SU-DHL-6 (cell line): Measurements from ENCODE around the gene MPV17L2.

Source experiments
- H2AFZ ChIP-seq: fragments of 200-600 bp; sonication (generic); 2 replicates; pipeline ENCODE4 v1.6.1; 2014; ENCODE audit warnings: low read depth, mild to moderate bottlenecking, moderate library complexity, mixed read lengths, antibody characterized with exemption, low read length; ENCODE audit not compliant: severe bottlenecking
- H3F3A ChIP-seq: fragments of 200-600 bp; shearing (Covaris generic); 2 replicates; pipeline ENCODE4 v1.6.0; 2016; ENCODE audit warnings: antibody characterized with exemption, mild to moderate bottlenecking; ENCODE audit not compliant: insufficient read depth
- H3K27ac ChIP-seq: fragments of 200-600 bp; sonication (generic); 2 replicates; pipeline ENCODE4 v1.5.1; 2016; ENCODE audit warnings: low read depth, mild to moderate bottlenecking, low read length, moderate library complexity, mixed read lengths
- H3K27me3 ChIP-seq: fragments of 200-600 bp; sonication (generic), shearing (Covaris generic); 2 replicates; pipeline ENCODE4 v1.6.0; 2014; ENCODE audit warnings: mild to moderate bottlenecking, low read length
- H3K36me3 ChIP-seq: fragments of 200-600 bp; sonication (generic); 2 replicates; pipeline ENCODE4 v1.6.1; 2014; ENCODE audit warnings: mild to moderate bottlenecking, low read length, mixed read lengths
- H3K4me2 ChIP-seq: fragments of 300-600, 200-600 bp; shearing (Covaris generic), sonication (generic); 2 replicates; pipeline ENCODE4 v1.6.0; 2014; ENCODE audit warnings: low read length, low read depth, mild to moderate bottlenecking; ENCODE audit not compliant: poor library complexity, severe bottlenecking
- H3K4me3 ChIP-seq: fragments of 200-600 bp; sonication (generic); 2 replicates; pipeline ENCODE4 v1.5.1; 2014; ENCODE audit warnings: antibody characterized with exemption, low read length, mild to moderate bottlenecking, mixed read lengths; ENCODE audit not compliant: insufficient read depth, poor library complexity, severe bottlenecking
- H3K79me2 ChIP-seq: fragments of 200-600 bp; sonication (generic); 2 replicates; pipeline ENCODE4 v1.6.1; 2014; ENCODE audit warnings: mild to moderate bottlenecking, low read length, moderate library complexity; ENCODE audit not compliant: insufficient read depth
- H3K9ac ChIP-seq: fragments of 200-600 bp; sonication (generic); 2 replicates; pipeline ENCODE4 v1.7.0; 2014; ENCODE audit warnings: mild to moderate bottlenecking, low read length
- H3K9me2 ChIP-seq: fragments of 200-600 bp; sonication (generic); replicated peaks from 2 replicates; pipeline ENCODE4 v1.6.1; 2014; ENCODE audit warnings: low read length; ENCODE audit not compliant: insufficient read depth
- H3K9me3 ChIP-seq: fragments of 200-600 bp; sonication (generic); 2 replicates; pipeline ENCODE4 v1.6.1; 2014; ENCODE audit warnings: low read length, mixed read lengths; ENCODE audit not compliant: insufficient read depth
- H4K20me1 ChIP-seq: fragments of 200-600 bp; sonication (generic); 2 replicates; pipeline ENCODE4 v1.6.1; 2014; ENCODE audit warnings: low read depth, mild to moderate bottlenecking, antibody characterized with exemption, low read length, moderate library complexity, mixed read lengths
- EZH2phosphoT487 ChIP-seq: fragments of 200-600 bp; sonication (generic), shearing (Covaris generic); conservative IDR thresholded peaks from 2 replicates; pipeline ENCODE4 v1.6.1; 2018; ENCODE audit warnings: mild to moderate bottlenecking, antibody characterized with exemption, low read length, moderate library complexity, mixed read lengths
- TF ChIP-seq, protein P1 (sequence below): fragments of 200-600 bp; sonication (generic); IDR thresholded peaks from one replicate; pipeline ENCODE4 v1.5.1; 2017; ENCODE audit warnings: antibody characterized with exemption, mild to moderate bottlenecking, low read length, moderate library complexity; ENCODE audit not compliant: insufficient read depth, poor library complexity, severe bottlenecking

Gene MPV17L2

GRCh38 chr19:18230941-18231734 is 38.1 kb downstream of the MPV17L2 start:
- Histone ChIP-seq H3K9ac (no peak overlapping the region), H3K36me3 (no peaks in the 10 kb centered on the region), H3K79me2 (no peaks in the 10 kb centered on the region), H4K20me1 (no peaks in the 10 kb centered on the region), H2AFZ (no peak overlapping the region), H3K9me3 (no peaks in the 10 kb centered on the region), H3K4me2 (no peak overlapping the region), H3K27ac (no peak overlapping the region), H3K4me3 (no peak overlapping the region), H3K9me2 (no peaks in the 10 kb centered on the region), H3F3A (no peaks in the 10 kb centered on the region), H3K27me3 (no peaks in the 10 kb centered on the region)
- no peak for TF ChIP-seq EZH2phosphoT487
- TF ChIP-seq, protein P1, sequence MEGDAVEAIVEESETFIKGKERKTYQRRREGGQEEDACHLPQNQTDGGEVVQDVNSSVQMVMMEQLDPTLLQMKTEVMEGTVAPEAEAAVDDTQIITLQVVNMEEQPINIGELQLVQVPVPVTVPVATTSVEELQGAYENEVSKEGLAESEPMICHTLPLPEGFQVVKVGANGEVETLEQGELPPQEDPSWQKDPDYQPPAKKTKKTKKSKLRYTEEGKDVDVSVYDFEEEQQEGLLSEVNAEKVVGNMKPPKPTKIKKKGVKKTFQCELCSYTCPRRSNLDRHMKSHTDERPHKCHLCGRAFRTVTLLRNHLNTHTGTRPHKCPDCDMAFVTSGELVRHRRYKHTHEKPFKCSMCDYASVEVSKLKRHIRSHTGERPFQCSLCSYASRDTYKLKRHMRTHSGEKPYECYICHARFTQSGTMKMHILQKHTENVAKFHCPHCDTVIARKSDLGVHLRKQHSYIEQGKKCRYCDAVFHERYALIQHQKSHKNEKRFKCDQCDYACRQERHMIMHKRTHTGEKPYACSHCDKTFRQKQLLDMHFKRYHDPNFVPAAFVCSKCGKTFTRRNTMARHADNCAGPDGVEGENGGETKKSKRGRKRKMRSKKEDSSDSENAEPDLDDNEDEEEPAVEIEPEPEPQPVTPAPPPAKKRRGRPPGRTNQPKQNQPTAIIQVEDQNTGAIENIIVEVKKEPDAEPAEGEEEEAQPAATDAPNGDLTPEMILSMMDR = no peak

DNA sequence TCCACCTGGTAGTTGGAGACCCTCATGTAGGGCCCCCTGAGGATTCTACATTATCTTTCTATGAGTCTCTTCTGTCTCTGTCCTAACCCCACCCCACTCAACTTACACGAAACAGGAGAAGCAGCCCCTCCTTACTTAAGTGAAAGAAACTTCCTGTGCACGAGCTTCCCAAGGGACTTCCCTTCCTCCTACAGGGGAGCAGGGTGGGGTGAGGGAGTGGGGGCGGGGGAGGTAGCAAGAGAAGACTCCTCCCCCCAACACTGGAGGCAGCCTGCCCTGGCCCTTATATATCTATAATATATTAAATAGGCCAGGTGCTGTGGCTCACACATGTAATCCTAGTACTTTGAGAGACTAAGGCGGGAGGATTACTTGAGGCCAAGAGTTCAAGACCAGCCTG is 38.8 kb downstream of the MPV17L2 start:
- Histone ChIP-seq H3K27ac (no peak overlapping the region), H3K9me3 (no peaks in the 10 kb centered on the region), H3K36me3 (no peaks in the 10 kb centered on the region), H3K79me2 (no peaks in the 10 kb centered on the region), H3K9me2 (no peaks in the 10 kb centered on the region), H3F3A (no peaks in the 10 kb centered on the region), H2AFZ (no peak overlapping the region), H4K20me1 (no peaks in the 10 kb centered on the region), H3K27me3 (no peaks in the 10 kb centered on the region), H3K4me3 (no peak overlapping the region), H3K9ac (no peak overlapping the region), H3K4me2 (no peak overlapping the region)
- no peak for TF ChIP-seq EZH2phosphoT487
- TF ChIP-seq, protein P1 = no peak

DNA sequence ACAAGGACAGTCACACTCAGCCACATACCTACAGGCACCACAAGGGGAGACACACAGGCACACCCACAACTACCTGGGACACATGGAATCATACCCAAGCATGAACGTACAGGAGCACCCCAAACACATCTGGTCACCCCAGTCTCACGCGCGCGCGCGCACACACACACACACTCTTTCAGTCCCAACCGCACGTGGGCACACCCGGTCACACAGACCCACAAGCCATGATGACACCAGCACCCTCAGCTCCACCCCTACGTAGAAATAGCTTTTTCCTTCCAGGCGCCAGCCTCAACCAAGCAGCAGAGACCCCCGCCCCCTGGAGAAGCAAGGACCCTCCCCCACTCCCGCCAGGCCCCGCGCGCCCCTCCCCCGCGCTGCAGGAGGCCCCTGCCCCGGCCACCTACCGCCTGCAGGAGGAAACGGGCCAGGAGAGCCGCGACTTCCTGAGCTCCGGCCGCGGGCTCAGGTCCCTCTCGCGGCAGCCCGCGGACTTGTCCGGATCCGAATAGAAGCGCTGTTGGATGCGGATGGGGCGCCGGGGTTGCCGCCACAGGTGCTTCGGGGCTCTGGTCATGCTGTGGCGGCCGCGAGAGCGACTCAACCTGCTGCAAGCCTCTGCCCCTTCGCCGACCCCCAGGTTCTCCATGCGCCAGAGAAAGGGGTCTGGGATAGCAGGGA is 39.7 kb downstream of the MPV17L2 start:
- H3K9ac ChIP-seq = no peak overlapping the region
- no peak overlapping the region for H2AFZ ChIP-seq

More for the DNA sequence above, 39.7 kb downstream of the MPV17L2 start:
- H3K4me2 ChIP-seq = no peak overlapping the region
- no peak overlapping the region for H3K4me3 ChIP-seq
- H3F3A ChIP-seq = no peaks in the 10 kb centered on the region
- TF ChIP-seq EZH2phosphoT487 = no peak
- TF ChIP-seq, protein P1 = no peak
- H3K9me2 ChIP-seq = no peaks in the 10 kb centered on the region
- H3K36me3 ChIP-seq = no peaks in the 10 kb centered on the region
- H3K27me3 ChIP-seq = no peaks in the 10 kb centered on the region
- H3K79me2 ChIP-seq = no peaks in the 10 kb centered on the region
- no peak overlapping the region for H3K27ac ChIP-seq
- H3K9me3 ChIP-seq = no peaks in the 10 kb centered on the region
- H4K20me1 ChIP-seq = no peaks in the 10 kb centered on the region
